Neural cell (in vitro differentiated cells): Measurements from ENCODE around the gene HTR2B.

ENCODE experiments used
- CTCF ChIP-seq: fragments of 450-650 bp; IDR thresholded peaks from 2 replicates; pipeline ENCODE4 v1.5.1; 2014; ENCODE audit warnings: antibody characterized with exemption, mild to moderate bottlenecking, moderate library complexity; ENCODE audit not compliant: poor library complexity, severe bottlenecking
- EP300 ChIP-seq: fragments of 450-650 bp; conservative IDR thresholded peaks from 2 replicates; pipeline ENCODE4 v1.6.1; 2014; ENCODE audit warnings: antibody characterized with exemption, mild to moderate bottlenecking, moderate library complexity; ENCODE audit not compliant: poor library complexity, severe bottlenecking
- EZH2 ChIP-seq: fragments of 200-600, 300-800 bp; shearing (Covaris generic), sonication (generic); IDR thresholded peaks from 2 replicates; pipeline ENCODE4 v1.6.1; 2014; ENCODE audit warnings: antibody characterized with exemption, low read length, borderline replicate concordance, mild to moderate bottlenecking; ENCODE audit not compliant: insufficient read depth, poor library complexity, severe bottlenecking
- MXI1 ChIP-seq: fragments of 450-650 bp; conservative IDR thresholded peaks from 2 replicates; pipeline ENCODE4 v1.6.1; 2014; ENCODE audit warnings: antibody characterized with exemption, mild to moderate bottlenecking; ENCODE audit not compliant: poor library complexity, severe bottlenecking
- POLR2AphosphoS5 ChIP-seq: IDR thresholded peaks from 2 replicates; pipeline ENCODE4 v1.6.1; 2012
- RAD21 ChIP-seq: fragments of 450-650 bp; conservative IDR thresholded peaks from 2 replicates; pipeline ENCODE4 v1.6.1; 2014; ENCODE audit warnings: antibody characterized with exemption, mild to moderate bottlenecking, moderate library complexity
- REST ChIP-seq: IDR thresholded peaks from 2 replicates; pipeline ENCODE4 v1.6.1; 2012; ENCODE audit warnings: borderline replicate concordance
- SMC3 ChIP-seq: fragments of 450-650 bp; conservative IDR thresholded peaks from 2 replicates; pipeline ENCODE4 v1.6.1; 2014; ENCODE audit warnings: antibody characterized with exemption, mild to moderate bottlenecking, moderate library complexity; ENCODE audit not compliant: poor library complexity

GRCh38 chr2:231129216-231129615 lies 4.4 kb upstream of the HTR2B start:
- TF ChIP-seq CTCF (no peak), EP300 (no peak), POLR2AphosphoS5 (no peak), RAD21 (no peak), MXI1 (no peak), EZH2 (no peak), SMC3 (no peak), REST (no peak)
